Superior temporal gyrus (tissue), 1 donor: ENCODE measurements around the gene KLHL1.

ENCODE experiments used
- DNase-seq: peaks from one replicate; pipeline ENCODE4 v3.0.0-alpha.2; 2016; ENCODE audit errors: extremely low spot score

KLHL1 gene

GRCh38 chr13:69872321-69873047 is 235.8 kb downstream of the KLHL1 start:
- DNase-seq = no peak

- DNase-seq = no peak
These were observed 241.7 kb downstream of the KLHL1 start for GRCh38 chr13:69866555-69866954.

- DNase-seq = peak; percentile 80
These were observed 250.9 kb downstream of the KLHL1 start for GRCh38 chr13:69857183-69857821.

GRCh38 chr13:69856331-69856730 is 251.9 kb downstream of the KLHL1 start:
- no peak for DNase-seq

GRCh38 chr13:69828527-69828926 is 279.7 kb downstream of the KLHL1 start:
- DNase-seq = no peak

- no peak for DNase-seq
These were observed 288.1 kb downstream of the KLHL1 start for GRCh38 chr13:69820180-69820579.

- no peak for DNase-seq
These were observed 290.9 kb downstream of the KLHL1 start for GRCh38 chr13:69817333-69817869.

GRCh38 chr13:69809152-69809551 is 299.1 kb downstream of the KLHL1 start:
- no peak for DNase-seq

GRCh38 chr13:69796256-69796655 is 312.0 kb downstream of the KLHL1 start:
- no peak for DNase-seq

GRCh38 chr13:69793783-69794453 is 314.3 kb downstream of the KLHL1 start:
- no peak for DNase-seq

GRCh38 chr13:69776937-69777336 is 331.3 kb downstream of the KLHL1 start:
- no peak for DNase-seq

GRCh38 chr13:69769608-69770007 is 338.6 kb downstream of the KLHL1 start:
- no peak for DNase-seq

- DNase-seq = no peak
These were observed 346.7 kb downstream of the KLHL1 start for GRCh38 chr13:69761581-69761980.

GRCh38 chr13:69755101-69755500 is 353.2 kb downstream of the KLHL1 start:
- DNase-seq = no peak

GRCh38 chr13:69751259-69751658 is 357.0 kb downstream of the KLHL1 start:
- no peak for DNase-seq

GRCh38 chr13:69737129-69737935 is 370.9 kb downstream of the KLHL1 start:
- no peak for DNase-seq

GRCh38 chr13:69721631-69722030 is 386.6 kb downstream of the KLHL1 start:
- no peak for DNase-seq

GRCh38 chr13:69720278-69720983 is 387.8 kb downstream of the KLHL1 start:
- no peak for DNase-seq

- no peak for DNase-seq
These were observed 401.4 kb downstream of the KLHL1 start for GRCh38 chr13:69706807-69707206.

GRCh38 chr13:69704311-69704710 is 403.9 kb downstream of the KLHL1 start:
- DNase-seq = no peak

GRCh38 chr13:69690999-69691398 is 417.3 kb downstream of the KLHL1 start:
- no peak for DNase-seq
